Lower lobe of right lung (tissue), 2 donors: ENCODE measurements around the gene HEATR5A. TPM values are rescaled to one million over a fixed set of nuclear protein-coding genes. Genes with fewer than 3 reads are reported as not detected.
A peak's percentile ranks its signal among the peaks of the same experiment; 100 is the strongest.
"Not testable (repeated sequence)": the region's sequence is repeated elsewhere in the genome, so short reads cannot be mapped to it uniquely, and the experiment has no call there.

ENCODE experiments used
- ATAC-seq, 2 donors: fragments of 200-7000 bp; cut with Tn5 transposase; one replicate each; pipeline ENCODE4 v1.9.1; 2020 to 2022; ENCODE audit warnings: mild to moderate bottlenecking in 2 of 2, moderate library complexity in 2 of 2
- DNase-seq: peaks from one replicate; pipeline ENCODE4 v3.0.0-alpha.2; 2020
- H3K27ac ChIP-seq: fragments of 200-600 bp; one replicate; pipeline ENCODE4 v1.8.0; 2022
- H3K27me3 ChIP-seq: fragments of 200-600 bp; one replicate; pipeline ENCODE4 v1.8.0; 2022; ENCODE audit warnings: low read depth
- H3K36me3 ChIP-seq: fragments of 200-600 bp; one replicate; pipeline ENCODE4 v1.8.0; 2022; ENCODE audit warnings: mild to moderate bottlenecking
- H3K4me1 ChIP-seq: fragments of 200-600 bp; one replicate; pipeline ENCODE4 v1.8.0; 2022
- H3K4me3 ChIP-seq: fragments of 200-600 bp; one replicate; pipeline ENCODE4 v1.8.0; 2022; ENCODE audit warnings: mild to moderate bottlenecking
- H3K9me3 ChIP-seq: fragments of 200-600 bp; one replicate; pipeline ENCODE4 v1.8.0; 2022
- CTCF ChIP-seq: fragments of 200-600 bp; IDR thresholded peaks from one replicate; pipeline ENCODE4 v1.8.0; 2022; ENCODE audit warnings: antibody characterized with exemption, mild to moderate bottlenecking
- intact Hi-C: fragments of 100-400 bp; cut with DNase I; formaldehyde crosslinking; loops from one replicate; pipeline ENCODE4 v1.11.0; 2022
- total RNA-seq: library from RNA; stranded (reverse); fragmentation: NEBNext Ultra II Directional; extraction: Animal tissue kit (Norgen Biotek cat#: 25700); gene quantifications from one replicate; pipeline ENCODE4 v1.2.1, GENCODE V29; 2021
- donor health status: DM: no; HTN: yes; CAD: no; lungs with severe emphysema.

The HEATR5A gene
- total RNA-seq, 1 donor from 2014 or later = 41.6 TPM

DNA sequence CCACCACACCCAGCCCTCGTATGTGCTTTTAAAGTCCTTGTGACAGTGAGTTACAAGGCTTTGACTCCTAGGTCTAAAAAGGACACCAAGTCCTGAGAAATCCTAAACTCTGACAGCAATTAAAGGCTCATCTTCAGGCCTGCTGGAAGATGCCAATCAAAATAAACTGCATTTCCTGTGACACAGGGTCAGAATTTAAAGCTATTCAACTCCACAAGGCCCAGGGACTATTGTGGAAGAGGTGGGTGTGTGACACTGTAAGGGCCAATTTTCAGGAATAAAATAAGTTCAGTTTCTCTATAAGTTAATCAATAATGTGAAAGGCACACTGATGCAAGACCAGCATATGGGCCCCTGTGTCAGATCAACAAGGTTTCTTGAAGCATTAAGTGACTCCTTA, 143.3 kb downstream of the HEATR5A start:
- TF ChIP-seq CTCF = no peak
- ATAC-seq (no peak), DNase-seq (no peak)
- Histone ChIP-seq H3K27me3 (no peaks in the 10 kb centered on the region), H3K4me3 (no peak overlapping the region), H3K36me3 (no peaks in the 10 kb centered on the region), H3K27ac (no peak overlapping the region), H3K9me3 (peaks cover 9% of the 10 kb centered on the region), H3K4me1 (no peaks in the 10 kb centered on the region)
- intact Hi-C loops = no loop called here

GRCh38 chr14:31276417-31276816, 143.9 kb downstream of the HEATR5A start:
- H3K36me3 ChIP-seq, H3K9me3 ChIP-seq, H3K27me3 ChIP-seq, ATAC-seq, H3K27ac ChIP-seq, DNase-seq, H3K4me3 ChIP-seq, intact Hi-C loops, H3K4me1 ChIP-seq: not testable (repeated sequence)

- Histone ChIP-seq H3K27me3 (no peaks in the 10 kb centered on the region), H3K4me1 (no peaks in the 10 kb centered on the region), H3K27ac (no peak overlapping the region), H3K9me3 (peaks cover 9% of the 10 kb centered on the region), H3K4me3 (no peak overlapping the region), H3K36me3 (no peaks in the 10 kb centered on the region)
- DNase-seq = no peak
- no peak for TF ChIP-seq CTCF
- ATAC-seq = no peak
- intact Hi-C loops = no loop called here
These were observed 144.6 kb downstream of the HEATR5A start for GRCh38 chr14:31275731-31276130.

DNA sequence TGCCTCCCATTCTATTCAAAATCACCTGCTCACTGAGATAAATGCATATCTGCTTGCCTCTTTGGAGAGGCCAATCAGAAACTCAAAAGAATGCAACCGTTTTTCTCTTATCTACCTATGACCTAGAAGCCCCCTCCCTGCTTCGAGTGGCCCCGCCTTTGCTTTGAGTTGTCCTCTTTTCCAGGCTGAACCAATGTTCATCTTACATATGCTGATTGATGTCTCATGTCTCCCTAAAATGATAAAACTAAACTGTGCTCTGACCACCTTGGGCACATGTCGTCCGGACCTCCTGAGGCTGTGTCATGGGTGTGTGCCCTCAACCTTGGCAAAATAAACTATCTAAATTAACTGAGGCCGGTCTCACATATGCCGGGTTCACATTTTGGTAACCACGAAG, 148.7 kb downstream of the HEATR5A start:
- no peak for TF ChIP-seq CTCF
- no peak overlapping the region for H3K27ac ChIP-seq
- DNase-seq = no peak
- H3K27me3 ChIP-seq = no peaks in the 10 kb centered on the region
- H3K4me1 ChIP-seq = no peaks in the 10 kb centered on the region
- H3K9me3 ChIP-seq = peaks cover 5% of the 10 kb centered on the region
- no peak overlapping the region for H3K4me3 ChIP-seq
- H3K36me3 ChIP-seq = no peaks in the 10 kb centered on the region
- intact Hi-C loops = no loop called here
- ATAC-seq = no peak

GRCh38 chr14:31270196-31270772, 150.1 kb downstream of the HEATR5A start:
- intact Hi-C loops = no loop called here
- Histone ChIP-seq H3K4me3 (no peak overlapping the region), H3K4me1 (peaks cover 10% of the 10 kb centered on the region), H3K27ac (no peak overlapping the region), H3K9me3 (peaks cover 1% of the 10 kb centered on the region), H3K36me3 (no peaks in the 10 kb centered on the region), H3K27me3 (no peaks in the 10 kb centered on the region)
- peak; percentile 53 for TF ChIP-seq CTCF
- DNase-seq (peak; percentile 57), ATAC-seq (peak; percentile 69 to 73)

DNA sequence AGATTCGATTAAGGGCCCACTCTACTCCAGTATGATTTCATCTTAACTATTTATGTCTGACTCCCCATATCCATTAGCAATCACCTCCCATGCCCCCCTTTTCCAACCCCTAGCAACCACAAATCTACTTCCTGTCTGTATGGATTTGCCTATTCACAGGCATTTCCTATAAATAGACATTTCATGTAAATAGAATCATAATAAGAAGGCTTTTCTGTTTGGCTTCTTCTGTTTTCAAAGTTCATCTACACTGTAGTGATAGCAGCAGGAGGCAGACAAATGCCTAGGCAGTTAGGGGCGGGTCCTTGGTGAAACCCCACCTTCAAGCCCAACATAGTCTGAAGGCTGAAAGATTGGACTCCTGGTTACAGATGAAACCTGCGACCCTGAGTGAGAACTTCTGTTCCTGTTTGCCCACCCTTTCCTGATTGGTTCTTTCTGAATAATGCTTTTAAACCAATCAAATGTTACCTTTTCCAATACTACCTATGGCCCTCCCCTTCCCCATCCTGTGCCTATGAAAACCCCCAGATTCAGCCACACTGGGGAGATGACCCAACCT, 150.6 kb downstream of the HEATR5A start:
- no peaks in the 10 kb centered on the region for H3K36me3 ChIP-seq
- H3K4me1 ChIP-seq = peaks cover 10% of the 10 kb centered on the region
- TF ChIP-seq CTCF = no peak
- H3K9me3 ChIP-seq = no peaks in the 10 kb centered on the region
- no peaks in the 10 kb centered on the region for H3K27me3 ChIP-seq
- DNase-seq (no peak), ATAC-seq (no peak)
- intact Hi-C loops = no loop called here
- H3K4me3 ChIP-seq = no peak overlapping the region
- no peak overlapping the region for H3K27ac ChIP-seq
